SW 1271 (cell line): ENCODE data around the gene CBS.
"Not testable (repeated sequence)": the region's sequence is repeated elsewhere in the genome, so short reads cannot be mapped to it uniquely, and the experiment has no call there.

Experiments used
- DNase-seq, 2 experiments: peaks; one replicate each; lab custom pipeline; 2025; lab: John Stamatoyannopoulos, UW

Gene CBS

GRCh38 chr21:43068065-43068464, 7.6 kb downstream of the CBS start:
- not testable (repeated sequence) for DNase-seq

GRCh38 chr21:43066690-43067089, 8.9 kb downstream of the CBS start:
- not testable (repeated sequence) for DNase-seq

- not testable (repeated sequence) for DNase-seq
Measured at GRCh38 chr21:43065991-43066390, 9.6 kb downstream of the CBS start.

- not testable (repeated sequence) for DNase-seq
Measured at GRCh38 chr21:43064265-43064917, 11.2 kb downstream of the CBS start.

- DNase-seq = not testable (repeated sequence)
Measured at GRCh38 chr21:43062955-43063664, 12.5 kb downstream of the CBS start.

- not testable (repeated sequence) for DNase-seq
Measured at GRCh38 chr21:43053112-43053511, 22.5 kb downstream of the CBS start.

GRCh38 chr21:43045876-43046821, 29.5 kb downstream of the CBS start:
- DNase-seq = not testable (repeated sequence)

- not testable (repeated sequence) for DNase-seq
Measured at GRCh38 chr21:43045165-43045875, 30.3 kb downstream of the CBS start.

- DNase-seq = not testable (repeated sequence)
Measured at GRCh38 chr21:43044547-43044946, 31.1 kb downstream of the CBS start.

- DNase-seq = not testable (repeated sequence)
Measured at GRCh38 chr21:43043291-43043690, 32.3 kb downstream of the CBS start.

- DNase-seq = not testable (repeated sequence)
Measured at GRCh38 chr21:43042169-43042568, 33.5 kb downstream of the CBS start.

GRCh38 chr21:43038659-43039044, 37.0 kb downstream of the CBS start:
- DNase-seq = not testable (repeated sequence)

- not testable (repeated sequence) for DNase-seq
Measured at GRCh38 chr21:43037918-43038658, 37.5 kb downstream of the CBS start.

GRCh38 chr21:43036889-43037288, 38.7 kb downstream of the CBS start:
- DNase-seq = not testable (repeated sequence)

GRCh38 chr21:43034826-43035225, 40.8 kb downstream of the CBS start:
- DNase-seq = no peak

- DNase-seq = no peak
Measured at GRCh38 chr21:43034101-43034500, 41.5 kb downstream of the CBS start.

GRCh38 chr21:43031121-43031619, 44.5 kb downstream of the CBS start:
- DNase-seq = no peak

GRCh38 chr21:43029785-43030184, 45.9 kb downstream of the CBS start:
- no peak for DNase-seq

GRCh38 chr21:43027846-43028731, 47.5 kb downstream of the CBS start:
- no peak for DNase-seq
